Activated CD4-positive, alpha-beta T cell treated with anti-CD3 and anti-CD28 coated beads for 1 hour (primary cell): ENCODE data around the gene LMF2.

Experiments used
- DNase-seq: peaks from one replicate; pipeline ENCODE4 v3.0.0-alpha.2; 2020

LMF2 gene

DNA sequence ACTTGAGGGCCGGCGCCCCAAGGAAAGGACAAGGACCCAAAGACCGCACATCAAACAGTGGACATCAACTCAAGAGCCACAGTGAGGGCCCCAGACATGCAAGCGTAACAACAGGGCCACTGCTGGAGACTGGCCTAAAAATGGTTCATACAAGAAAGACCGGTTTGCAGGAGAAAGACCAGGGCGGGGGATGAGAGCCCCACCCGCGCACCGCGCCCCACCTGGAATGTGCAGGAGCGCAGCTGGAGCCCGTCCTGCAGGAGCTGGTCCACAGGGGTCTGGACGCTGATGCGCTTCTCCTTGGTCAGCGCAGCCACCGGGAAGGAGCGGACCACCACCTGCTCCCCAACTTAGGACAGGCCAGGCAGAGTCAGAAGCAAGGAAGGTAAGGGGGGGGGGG is 46.6 kb downstream of the LMF2 start:
- no peak for DNase-seq

- DNase-seq: no peak
These were observed 47.9 kb downstream of the LMF2 start for GRCh38 chr22:50459496-50460140.

DNA sequence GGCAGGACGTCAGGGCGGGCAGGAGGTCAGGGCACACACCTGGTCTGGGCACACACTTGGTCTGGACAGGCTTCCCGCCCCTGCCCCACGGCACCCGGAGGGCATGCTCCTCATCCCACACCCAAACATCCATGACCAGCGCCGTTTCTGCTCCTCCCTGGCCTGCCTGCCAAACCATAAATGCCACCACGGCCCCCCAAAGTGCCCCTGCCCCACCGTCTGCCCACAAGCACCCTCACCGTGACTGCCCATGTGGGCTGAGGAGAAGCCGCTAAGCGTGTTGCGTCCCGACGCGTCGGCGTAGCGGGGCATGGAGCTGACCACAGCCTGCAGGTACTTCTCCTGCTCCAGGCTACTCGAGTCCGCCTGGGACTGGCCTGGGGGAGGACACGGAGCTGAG is 48.5 kb downstream of the LMF2 start:
- DNase-seq: no peak

DNA sequence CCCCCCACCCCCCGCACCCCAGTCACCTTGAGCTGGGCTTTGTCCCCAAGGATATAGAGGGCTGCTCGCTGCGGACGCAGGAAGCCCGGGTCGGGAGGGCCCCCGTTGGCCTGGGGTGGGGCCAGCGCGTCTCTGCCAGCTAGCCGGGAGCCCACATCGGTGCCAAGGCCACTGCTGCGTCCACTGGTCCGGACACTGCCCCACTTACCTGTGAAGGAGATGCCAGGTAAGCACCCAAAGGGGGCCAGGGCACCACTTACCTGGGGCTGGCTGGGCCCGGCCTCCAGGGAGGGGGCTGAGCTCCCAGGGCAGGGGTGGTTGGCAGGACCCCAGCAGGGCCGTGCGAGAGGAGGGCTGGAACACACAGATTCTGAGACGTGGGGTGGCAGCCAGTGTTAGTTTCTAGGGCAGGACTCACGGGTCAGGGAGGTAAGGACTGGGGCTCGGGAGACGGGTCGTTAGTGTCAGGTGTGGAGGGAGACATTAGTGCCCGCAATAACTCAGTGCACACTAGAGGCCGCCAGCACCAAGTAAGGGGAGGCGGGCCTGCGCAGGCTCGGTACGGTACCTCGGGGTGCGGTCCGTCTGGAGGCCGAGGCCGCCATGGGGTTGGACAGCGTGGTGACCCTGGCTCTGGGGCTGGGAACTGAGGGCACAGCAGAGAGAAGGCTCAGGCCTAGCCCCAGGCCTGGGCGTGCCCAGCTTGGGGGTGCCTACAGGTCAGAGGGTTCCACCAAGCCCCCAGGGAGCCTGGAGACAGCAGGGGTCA is 50.9 kb downstream of the LMF2 start:
- no peak for DNase-seq

- no peak for DNase-seq
These were observed 51.5 kb downstream of the LMF2 start for GRCh38 chr22:50456026-50456425.

DNA sequence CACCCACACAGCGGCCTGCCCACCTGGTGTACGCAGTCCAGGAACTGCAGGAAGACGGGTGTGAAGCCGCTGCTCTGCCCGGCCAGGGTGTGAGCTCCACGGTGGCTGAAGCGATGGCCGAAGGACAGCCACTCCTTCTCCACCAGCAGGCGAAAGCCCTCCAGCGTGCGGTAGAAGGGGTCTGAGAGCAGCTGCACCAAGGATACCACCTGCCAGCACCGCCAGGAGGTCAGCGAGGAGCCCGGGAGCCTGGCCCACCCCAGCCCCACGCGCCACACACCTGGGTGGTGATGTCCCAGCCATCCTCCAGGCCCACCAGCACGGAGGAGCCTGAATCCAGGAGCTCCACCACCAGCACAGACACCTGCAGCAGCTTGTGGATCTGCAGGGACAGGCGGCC is 52.3 kb downstream of the LMF2 start:
- no peak for DNase-seq

DNA sequence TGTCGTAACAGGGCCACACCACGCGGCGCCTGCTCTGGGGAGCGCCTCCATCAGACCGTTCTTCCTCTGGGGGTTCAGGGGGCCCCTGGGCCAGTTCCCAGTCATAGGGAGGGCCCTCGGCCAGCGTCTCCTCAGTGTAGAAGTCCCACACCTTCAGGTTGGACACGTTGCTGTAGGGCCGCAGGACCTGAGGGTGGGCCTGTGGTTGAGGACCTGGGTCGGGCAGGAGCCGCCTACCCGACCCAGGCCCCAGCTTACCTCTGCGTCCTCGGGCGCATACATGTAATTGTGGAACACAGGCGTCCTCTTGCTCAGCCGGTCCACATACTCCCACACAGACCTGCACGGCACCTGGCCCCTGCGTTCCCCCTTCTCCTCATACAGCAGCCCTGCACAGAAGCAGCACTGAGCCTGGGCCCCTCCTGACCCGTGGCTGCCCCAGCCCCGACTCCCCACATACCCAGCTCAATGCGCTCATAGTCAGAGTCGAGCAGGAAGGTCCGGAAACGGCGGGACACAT is 52.9 kb downstream of the LMF2 start:
- no peak for DNase-seq
